Measurements from ENCODE around the gene LDLRAD1. TPM values are rescaled to one million over a fixed set of nuclear protein-coding genes. Genes with fewer than 3 reads are reported as not detected.

The LDLRAD1 gene
- polyA plus RNA-seq, 1 donor (not counting 4 experiments of a cell fraction or from before 2014, with no cell fraction given): not detected

DNA sequence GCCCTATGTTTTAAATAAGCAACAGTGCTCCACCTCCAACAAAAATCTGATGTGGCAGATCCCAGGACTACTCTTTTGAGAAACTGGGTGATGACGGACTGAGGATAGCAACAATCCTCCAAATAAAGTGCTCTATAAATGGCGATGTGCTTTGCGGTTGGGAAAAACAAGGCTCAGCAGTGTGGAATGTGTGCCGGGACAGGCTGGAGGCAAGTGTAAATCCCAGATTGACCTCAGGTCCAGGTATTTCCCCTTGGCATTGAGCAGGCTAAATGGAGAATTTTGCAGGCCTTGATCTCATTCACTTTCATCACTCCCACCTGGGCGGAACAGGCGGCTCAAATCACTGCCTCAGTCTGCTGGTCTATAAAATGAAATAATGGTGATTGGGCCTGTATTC is 36.8 kb downstream of the LDLRAD1 start:
- H3K9me1 ChIP-seq (ENCODE audit: control insufficient read depth, extremely low read depth, insufficient read depth, low read length): no peaks in the 10 kb centered on the region
- H3K36me3 ChIP-seq (ENCODE audit: control insufficient read depth in 2 of 2, extremely low read depth in 1 of 2, insufficient read depth in 2 of 2, low read length in 2 of 2): no peaks in the 10 kb centered on the region
- H2AFZ ChIP-seq (ENCODE audit: control insufficient read depth, low read length): no peak overlapping the region
- dilution Hi-C loops (cut with MboI; ENCODE audit: extremely low pct_ligation_motif_present, low sequenced_read_pairs): no loop called here
- H3K4me3 ChIP-seq (ENCODE audit: control insufficient read depth in 2 of 3, extremely low read depth in 1 of 3, insufficient read depth in 2 of 3, low read depth in 1 of 3, low read length in 3 of 3): no peak overlapping the region
- no peaks in the 10 kb centered on the region for H3K27me3 ChIP-seq (ENCODE audit: control insufficient read depth, extremely low read depth, insufficient read depth, low read length)
- no peak for FAIRE-seq
- H3K9ac ChIP-seq (ENCODE audit: control insufficient read depth, extremely low read depth, insufficient read depth, low read length): no peak overlapping the region
- H3K4me1 ChIP-seq (ENCODE audit: control insufficient read depth, extremely low read depth, insufficient read depth, low read length): peaks cover 8% of the 10 kb centered on the region
- H4K20me1 ChIP-seq (ENCODE audit: control insufficient read depth, extremely low read depth, insufficient read depth, low read length): no peaks in the 10 kb centered on the region
- H3K79me2 ChIP-seq (ENCODE audit: control insufficient read depth, insufficient read depth, low read length): no peaks in the 10 kb centered on the region
- TF ChIP-seq EZH2 (IDR thresholded peaks at IDR 0.05; ENCODE audit: low read length): no peak
- TF ChIP-seq CTCF (optimal IDR thresholded peaks at IDR 0.05 in 1 of 3, IDR thresholded peaks at IDR 0.05 in 1 of 3, conservative IDR thresholded peaks at IDR 0.05 in 1 of 3; ENCODE audit: extremely low read depth in 1 of 3, insufficient read depth in 2 of 3, low read length in 3 of 3): no peak
- no peak overlapping the region for H3K4me2 ChIP-seq (ENCODE audit: control insufficient read depth, extremely low read depth, insufficient read depth, low read depth, low read length)
- H3K27ac ChIP-seq (ENCODE audit: control insufficient read depth, insufficient read depth, low read length): no peak overlapping the region
- no peak for DNase-seq (ENCODE audit: low read depth, low spot score)
- no peaks in the 10 kb centered on the region for H3K9me3 ChIP-seq (ENCODE audit: control insufficient read depth, low read depth, low read length)

GRCh38 chr1:53979712-53980450 is 38.1 kb downstream of the LDLRAD1 start:
- Histone ChIP-seq H4K20me1 (ENCODE audit: control insufficient read depth, extremely low read depth, insufficient read depth, low read length) (no peaks in the 10 kb centered on the region), H2AFZ (ENCODE audit: control insufficient read depth, low read length) (no peak overlapping the region), H3K4me1 (ENCODE audit: control insufficient read depth, extremely low read depth, insufficient read depth, low read length) (peaks cover 8% of the 10 kb centered on the region), H3K79me2 (ENCODE audit: control insufficient read depth, insufficient read depth, low read length) (no peaks in the 10 kb centered on the region), H3K27ac (ENCODE audit: control insufficient read depth, insufficient read depth, low read length) (no peak overlapping the region), H3K27me3 (ENCODE audit: control insufficient read depth, extremely low read depth, insufficient read depth, low read length) (no peaks in the 10 kb centered on the region), H3K9me3 (ENCODE audit: control insufficient read depth, low read depth, low read length) (no peaks in the 10 kb centered on the region), H3K9ac (ENCODE audit: control insufficient read depth, extremely low read depth, insufficient read depth, low read length) (no peak overlapping the region), H3K4me2 (ENCODE audit: control insufficient read depth, extremely low read depth, insufficient read depth, low read depth, low read length) (no peak overlapping the region), H3K36me3 (ENCODE audit: control insufficient read depth in 2 of 2, extremely low read depth in 1 of 2, insufficient read depth in 2 of 2, low read length in 2 of 2) (no peaks in the 10 kb centered on the region), H3K4me3 (ENCODE audit: control insufficient read depth in 2 of 3, extremely low read depth in 1 of 3, insufficient read depth in 2 of 3, low read depth in 1 of 3, low read length in 3 of 3) (no peak overlapping the region), H3K9me1 (ENCODE audit: control insufficient read depth, extremely low read depth, insufficient read depth, low read length) (no peaks in the 10 kb centered on the region)
- DNase-seq (ENCODE audit: low read depth, low spot score) (no peak), FAIRE-seq (no peak)
- TF ChIP-seq EZH2 (IDR thresholded peaks at IDR 0.05; ENCODE audit: low read length): no peak
- TF ChIP-seq CTCF (optimal IDR thresholded peaks at IDR 0.05 in 1 of 3, IDR thresholded peaks at IDR 0.05 in 1 of 3, conservative IDR thresholded peaks at IDR 0.05 in 1 of 3; ENCODE audit: extremely low read depth in 1 of 3, insufficient read depth in 2 of 3, low read length in 3 of 3): no peak
- dilution Hi-C loops (cut with MboI; ENCODE audit: extremely low pct_ligation_motif_present, low sequenced_read_pairs): no loop called here

Measured in keratinocyte (primary cell).